ENCODE measurements around the gene APOF. TPM values are rescaled to one million over a fixed set of nuclear protein-coding genes. Genes with fewer than 3 reads are reported as not detected.

The APOF gene
- total and polyA plus RNA-seq, 2 of the 8 experiments (the other 6 are each of a cell fraction or from before 2014, with no cell fraction given): not detected

DNA sequence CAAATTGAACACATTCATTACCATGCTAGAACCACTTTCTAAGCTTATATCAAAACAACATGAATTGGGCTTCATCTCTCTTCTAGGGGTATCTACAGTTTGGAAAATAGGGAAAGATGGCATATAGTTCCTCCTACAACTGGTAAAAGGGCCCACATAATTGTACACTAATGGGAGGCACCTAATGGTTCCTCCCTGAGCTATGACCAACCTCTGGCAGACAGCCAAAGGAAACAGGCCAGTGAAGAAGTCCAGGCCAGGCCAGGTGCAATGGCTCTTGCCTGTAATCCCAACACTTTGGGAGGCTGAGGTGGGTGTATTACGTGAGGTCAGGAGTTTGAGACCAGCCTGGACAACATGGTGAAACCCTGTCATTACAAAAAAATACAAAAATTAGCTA is 23.2 kb upstream of the APOF start:
- no peak for TF ChIP-seq TCF12 (IDR thresholded peaks at IDR 0.05; ENCODE audit: low read depth, low read length)
- H4K8ac ChIP-seq (ENCODE audit: extremely low read depth, insufficient read depth, low read length): no peak overlapping the region
- H2AFZ ChIP-seq (ENCODE audit: low read length): no peak overlapping the region
- POLR2A ChIA-PET (ENCODE audit: partially characterized antibody): interaction anchor here (1.3 kb wide), 1 partner anchor 227 kb away, joined by 3 read pairs; the partner anchor contains the start of gene MYL6
- no peaks in the 10 kb centered on the region for H3K9me3 ChIP-seq (ENCODE audit: insufficient read depth in 2 of 2, low read depth in 1 of 2, low read length in 1 of 2)
- no peak overlapping the region for H2AK5ac ChIP-seq (ENCODE audit: low read depth, low read length)
- FAIRE-seq (no peak), DNase-seq (ENCODE audit: low read depth in 1 of 2, low spot score in 2 of 2) (no peak)
- H3K4me1 ChIP-seq (replicated peaks in 1 of 4; ENCODE audit: control insufficient read depth in 3 of 4, insufficient read depth in 4 of 4, low read length in 3 of 4): peaks cover 0 to 3% (median 0%) of the 10 kb centered on the region in 4 experiments; a peak in 1 of 7 replicates
- H3K4me2 ChIP-seq (ENCODE audit: insufficient read depth in 1 of 2, low read depth in 2 of 2, low read length in 2 of 2): no peak overlapping the region
- no peaks in the 10 kb centered on the region for H4K20me1 ChIP-seq (replicated peaks in 1 of 2; ENCODE audit: control insufficient read depth in 1 of 2, insufficient read depth in 2 of 2, low read length in 2 of 2)
- no peak overlapping the region for H3K23ac ChIP-seq (ENCODE audit: insufficient read length)
- no peak overlapping the region for H4K5ac ChIP-seq (ENCODE audit: insufficient read length, low read depth, low read length)
- H3K27me3 ChIP-seq (replicated peaks in 1 of 4; ENCODE audit: control insufficient read depth in 3 of 4, extremely low read depth in 1 of 4, insufficient read depth in 3 of 4, low read length in 3 of 4): no peaks in the 10 kb centered on the region
- no peak overlapping the region for H3K18ac ChIP-seq (ENCODE audit: extremely low read depth, low read length)
- H3K79me2 ChIP-seq (ENCODE audit: control insufficient read depth in 1 of 2, insufficient read depth in 2 of 2, low read length in 2 of 2): no peaks in the 10 kb centered on the region
- no peak overlapping the region for H3K56ac ChIP-seq (replicated peaks; ENCODE audit: insufficient read length, low read depth, low read length)
- no peaks in the 10 kb centered on the region for H3K36me3 ChIP-seq (ENCODE audit: control insufficient read depth in 2 of 4, insufficient read depth in 4 of 4, low read length in 3 of 4)
- H2BK5ac ChIP-seq (ENCODE audit: low read depth, low read length): no peak overlapping the region
- no peak overlapping the region for H2BK120ac ChIP-seq (replicated peaks; ENCODE audit: low read depth, low read length)
- no peak overlapping the region for H3K14ac ChIP-seq (ENCODE audit: insufficient read length)
- H2BK20ac ChIP-seq (ENCODE audit: low read length): no peak overlapping the region
- no peak overlapping the region for H2BK15ac ChIP-seq (ENCODE audit: low read length)
- CTCF ChIA-PET (ENCODE audit: partially characterized antibody): interaction anchor here (0.9 to 2.7 kb wide), 3 partner anchors 9 to 78 kb away, joined by 3 to 7 read pairs (median 5); no protein-coding TSS in a partner anchor
- 93% methylated on average over 1 of the region's 1 CpG; no CpG with 5 or more reads in 1 of the 2 experiments for WGBS, 2 experiments (ENCODE audit: extremely low coverage in 1 of 2, insufficient coverage in 1 of 2, insufficient read length in 1 of 2, insufficient replicate concordance in 2 of 2, low coverage in 1 of 2, low lambda C conversion rate in 2 of 2, missing lambda C conversion rate in 1 of 2)
- H3K4me3 ChIP-seq (ENCODE audit: extremely low read depth in 1 of 4, insufficient read depth in 2 of 4, low read depth in 3 of 4, low read length in 4 of 4): no peak overlapping the region
- no peak overlapping the region for H3K9ac ChIP-seq (replicated peaks in 1 of 4; ENCODE audit: extremely low read depth in 1 of 4, low read depth in 3 of 4, low read length in 3 of 4)
- no peaks in the 10 kb centered on the region for H3K23me2 ChIP-seq (ENCODE audit: low read depth, low read length)
- no peak overlapping the region for H4K91ac ChIP-seq (replicated peaks; ENCODE audit: insufficient read length, low read length)
- H3K27ac ChIP-seq (ENCODE audit: low read depth, low read length): no peak overlapping the region
- H3K79me1 ChIP-seq (ENCODE audit: low read depth, low read length): no peaks in the 10 kb centered on the region
- no peak overlapping the region for H2BK12ac ChIP-seq (ENCODE audit: low read depth, low read length)
- H3K4ac ChIP-seq (replicated peaks; ENCODE audit: insufficient read length, low read depth, low read length): no peak overlapping the region
